ENCODE measurements around the gene MYO1D. TPM values are rescaled to one million over a fixed set of nuclear protein-coding genes. Genes with fewer than 3 reads are reported as not detected.

MYO1D gene
- total and polyA plus RNA-seq, 2 of the 13 experiments (the other 11 are each of a cell fraction or from before 2014, with no cell fraction given): 13.2 to 17.3 TPM

- peak; percentile 63 for TF ChIP-seq ZNF687 (CRISPR knock-in tag; IDR thresholded peaks at IDR 0.05)
- TF ChIP-seq CREB3 (CRISPR knock-in tag; IDR thresholded peaks at IDR 0.05): no peak
- TF ChIP-seq PRDM10 (CRISPR knock-in tag; IDR thresholded peaks at IDR 0.05; ENCODE audit: low read depth): no peak; the same call in 1 of the 2 replicates
- no peak for TF ChIP-seq HMGXB3 (CRISPR knock-in tag; IDR thresholded peaks at IDR 0.05; ENCODE audit: borderline replicate concordance)
- 0 out of 2 replicates have a peak, but pooled peaks have one; percentile 35 for TF ChIP-seq ZNF441 (CRISPR knock-in tag; IDR thresholded peaks at IDR 0.05; ENCODE audit: borderline replicate concordance)
- no peak for TF ChIP-seq ZBTB46 (CRISPR knock-in tag; IDR thresholded peaks at IDR 0.05; ENCODE audit: borderline replicate concordance)
- peak; percentile 65 for TF ChIP-seq ZMYM4 (CRISPR knock-in tag; IDR thresholded peaks at IDR 0.05)
- no peak for TF ChIP-seq SMAD1 (CRISPR knock-in tag; IDR thresholded peaks at IDR 0.05; ENCODE audit: borderline replicate concordance, low read depth)
- no peak for TF ChIP-seq ZFP41 (CRISPR knock-in tag; IDR thresholded peaks at IDR 0.05; ENCODE audit: borderline replicate concordance)
- no peak for TF ChIP-seq KAT8 (CRISPR knock-in tag; IDR thresholded peaks at IDR 0.05)
- TF ChIP-seq ZNF607 (CRISPR knock-in tag; IDR thresholded peaks at IDR 0.05; ENCODE audit: borderline replicate concordance): no peak
Measured at GRCh38 chr17:32520104-32520701, 356.7 kb downstream of the MYO1D start (continued).

Measured in HepG2 (cell line).